PC-3 (cell line): ENCODE measurements around the gene OVCH2.

Source experiments
- CTCF ChIP-seq: fragments of 300-600 bp; sonication (generic); conservative IDR thresholded peaks from 2 replicates; pipeline ENCODE4 v1.5.1; 2017; ENCODE audit warnings: antibody characterized with exemption, low read depth, mild to moderate bottlenecking, low read length
- EZH2 ChIP-seq: fragments of 300-600 bp; sonication (generic); IDR thresholded peaks from one replicate; pipeline ENCODE4 v1.6.1; 2017; ENCODE audit warnings: antibody characterized with exemption, mild to moderate bottlenecking, low read length; ENCODE audit not compliant: unreplicated experiment

GRCh38 chr11:7646866-7647265 is 59.4 kb downstream of the OVCH2 start:
- TF ChIP-seq CTCF (no peak), EZH2 (no peak)
